Measurements from ENCODE around the gene SEMA3E. TPM values are rescaled to one million over a fixed set of nuclear protein-coding genes. Genes with fewer than 3 reads are reported as not detected.

SEMA3E gene
- total RNA-seq, 1 experiment from 2014 or later, result 7.3 TPM

GRCh38 chr7:83586281-83586680 is 62.7 kb downstream of the SEMA3E start:
- ChIA-PET POLR2A (no interaction called here), CTCF (no interaction called here)
- Histone ChIP-seq H3K4me1 (ENCODE audit: control insufficient read depth, insufficient read depth, low read length) (no peaks in the 10 kb centered on the region), H3K36me3 (ENCODE audit: control insufficient read depth, insufficient read depth, low read length) (no peaks in the 10 kb centered on the region), H3K27ac (ENCODE audit: low read length) (no peak overlapping the region), H3K4me3 (ENCODE audit: low read depth in 2 of 2, low read length in 2 of 2) (no peak overlapping the region), H3K9me3 (ENCODE audit: control insufficient read depth, insufficient read depth, low read depth, low read length) (no peaks in the 10 kb centered on the region), H3K27me3 (ENCODE audit: control insufficient read depth, insufficient read depth, low read length) (no peaks in the 10 kb centered on the region)
- ATAC-seq (no peak), DNase-seq (ENCODE audit: low read depth, low spot score) (no peak)
- TF ChIP-seq CTCF (IDR thresholded peaks at IDR 0.05), result no peak
- TF ChIP-seq SIN3A (IDR thresholded peaks at IDR 0.05; ENCODE audit: borderline replicate concordance, insufficient read depth, low read depth, low read length), result no peak
- no peak for TF ChIP-seq POLR2AphosphoS5 (IDR thresholded peaks at IDR 0.05; ENCODE audit: low read depth, low read length)
- no peak for TF ChIP-seq REST (IDR thresholded peaks at IDR 0.05; ENCODE audit: insufficient read depth in 1 of 2, low read depth in 2 of 2, low read length in 1 of 2)
- in situ Hi-C loops (cut with HindIII; ENCODE audit: low pct_unique_long_range_greater_than_20kb, low sequenced_read_pairs), result no loop called here
- no TSS peak for BruUV-seq (replicated peaks)
- intact Hi-C loops (cut with micrococcal nuclease; ENCODE audit: unreplicated experiment), result no loop called here

GRCh38 chr7:83581667-83582435 is 67.1 kb downstream of the SEMA3E start:
- Histone ChIP-seq H3K9me3 (ENCODE audit: control insufficient read depth, insufficient read depth, low read depth, low read length) (no peaks in the 10 kb centered on the region), H3K36me3 (ENCODE audit: control insufficient read depth, insufficient read depth, low read length) (no peaks in the 10 kb centered on the region), H3K4me3 (ENCODE audit: low read depth in 2 of 2, low read length in 2 of 2) (no peak overlapping the region), H3K27ac (ENCODE audit: low read length) (no peak overlapping the region), H3K27me3 (ENCODE audit: control insufficient read depth, insufficient read depth, low read length) (no peaks in the 10 kb centered on the region), H3K4me1 (ENCODE audit: control insufficient read depth, insufficient read depth, low read length) (no peaks in the 10 kb centered on the region)
- POLR2A ChIA-PET, result interaction anchor here (0.6 to 0.7 kb wide), 2 partner anchors 25 to 152 kb away, joined by 3 read pairs; no protein-coding TSS in a partner anchor
- no peak for DNase-seq (ENCODE audit: low read depth, low spot score)
- no peak for ATAC-seq
- CTCF ChIA-PET, result no interaction called here
- BruUV-seq (replicated peaks), result no TSS peak
- in situ Hi-C loops (cut with HindIII; ENCODE audit: low pct_unique_long_range_greater_than_20kb, low sequenced_read_pairs) (no loop called here), intact Hi-C loops (cut with micrococcal nuclease; ENCODE audit: unreplicated experiment) (no loop called here)
- no peak for TF ChIP-seq CTCF (IDR thresholded peaks at IDR 0.05)
- TF ChIP-seq TCF7L2 (IDR thresholded peaks at IDR 0.05; ENCODE audit: low read depth, low read length), result no peak
- no peak for TF ChIP-seq SIN3A (IDR thresholded peaks at IDR 0.05; ENCODE audit: borderline replicate concordance, insufficient read depth, low read depth, low read length)
- no peak for TF ChIP-seq REST (IDR thresholded peaks at IDR 0.05; ENCODE audit: insufficient read depth in 1 of 2, low read depth in 2 of 2, low read length in 1 of 2)
- no peak for TF ChIP-seq POLR2AphosphoS5 (IDR thresholded peaks at IDR 0.05; ENCODE audit: low read depth, low read length)

Measured in Panc1 (cell line).